D721Med (cell line): ENCODE data around the gene SGMS1.

Experiments
- DNase-seq: peaks from one replicate; pipeline ENCODE4 v3.0.0; 2011; ENCODE audit warnings: low spot score; ENCODE audit not compliant: insufficient read length
- FAIRE-seq: peaks from 2 replicates; lab custom pipeline; 2011; peaks lifted over from hg19 to GRCh38; lab: Jason Lieb, UNC
- CTCF ChIP-seq: IDR thresholded peaks from 2 replicates; pipeline ENCODE4 v1.5.1; 2012; ENCODE audit warnings: mild to moderate bottlenecking, control low read depth; ENCODE audit not compliant: insufficient read depth; ENCODE audit errors: missing control alignments

Gene SGMS1

GRCh38 chr10:50470798-50471582, 152.8 kb downstream of the SGMS1 start:
- TF ChIP-seq CTCF = no peak
- FAIRE-seq (no peak), DNase-seq (no peak)

- no peak for TF ChIP-seq CTCF
- FAIRE-seq (no peak), DNase-seq (no peak)
Measured at GRCh38 chr10:50470345-50470744, 153.4 kb downstream of the SGMS1 start.

GRCh38 chr10:50469778-50470193, 154.0 kb downstream of the SGMS1 start:
- TF ChIP-seq CTCF = no peak
- DNase-seq (no peak), FAIRE-seq (no peak)

GRCh38 chr10:50469288-50469687, 154.5 kb downstream of the SGMS1 start:
- DNase-seq = no peak
- TF ChIP-seq CTCF = no peak
- FAIRE-seq = no peak

- no peak for DNase-seq
- no peak for TF ChIP-seq CTCF
- no peak for FAIRE-seq
Measured at GRCh38 chr10:50467209-50467608, 156.5 kb downstream of the SGMS1 start.

GRCh38 chr10:50464004-50464409, 159.7 kb downstream of the SGMS1 start:
- TF ChIP-seq CTCF = no peak
- DNase-seq (no peak), FAIRE-seq (no peak)

- FAIRE-seq = no peak
- no peak for DNase-seq
- no peak for TF ChIP-seq CTCF
Measured at GRCh38 chr10:50461834-50462233, 161.9 kb downstream of the SGMS1 start.
